ENCODE measurements around the gene SIGLEC7. TPM values are rescaled to one million over a fixed set of nuclear protein-coding genes. Genes with fewer than 3 reads are reported as not detected.

The SIGLEC7 gene
- not detected in 2 replicates for total RNA-seq (2014; rRNA removed; shearing (Covaris generic); ENCODE audit: low replicate concordance)

GRCh38 chr19:51142119-51142518, at the start of gene SIGLEC7:
Gene SIGLEC7, plus strand, starts transcription at chr19:51142301. Its CDS starts 69 bp downstream, at chr19:51142370.
- no peaks in the 10 kb centered on the region for H3K36me3 ChIP-seq
- H3K27me3 ChIP-seq: peaks cover 14% of the 10 kb centered on the region
- H3K9me3 ChIP-seq: no peaks in the 10 kb centered on the region
- H3K4me3 ChIP-seq: no peak within 1 kb of the TSS
- no peak for DNase-seq

GRCh38 chr19:51093101-51093500, 49.0 kb upstream of the SIGLEC7 start:
- DNase-seq: no peak
- Histone ChIP-seq H3K9me3 (no peaks in the 10 kb centered on the region), H3K4me3 (no peak overlapping the region), H3K27me3 (no peaks in the 10 kb centered on the region), H3K36me3 (peaks cover 9% of the 10 kb centered on the region)

GRCh38 chr19:51093510-51094345, 48.4 kb upstream of the SIGLEC7 start:
- no peak for DNase-seq
- H3K4me3 ChIP-seq: no peak overlapping the region

GRCh38 chr19:51094696-51095279, 47.3 kb upstream of the SIGLEC7 start:
- Histone ChIP-seq H3K27me3 (no peaks in the 10 kb centered on the region), H3K9me3 (no peaks in the 10 kb centered on the region)
- no peak for DNase-seq

More at GRCh38 chr19:51093510-51094345, 48.4 kb upstream of the SIGLEC7 start:
- peaks cover 9% of the 10 kb centered on the region for H3K36me3 ChIP-seq
- H3K9me3 ChIP-seq: no peaks in the 10 kb centered on the region
- H3K27me3 ChIP-seq: no peaks in the 10 kb centered on the region

GRCh38 chr19:51096473-51097165, 45.5 kb upstream of the SIGLEC7 start:
- Histone ChIP-seq H3K36me3 (peaks cover 20% of the 10 kb centered on the region), H3K27me3 (no peaks in the 10 kb centered on the region), H3K4me3 (no peak overlapping the region), H3K9me3 (no peaks in the 10 kb centered on the region)
- no peak for DNase-seq

More at GRCh38 chr19:51094696-51095279, 47.3 kb upstream of the SIGLEC7 start:
- no peak overlapping the region for H3K4me3 ChIP-seq
- H3K36me3 ChIP-seq: peaks cover 14% of the 10 kb centered on the region

- peak; percentile 62 for DNase-seq
- Histone ChIP-seq H3K9me3 (no peaks in the 10 kb centered on the region), H3K36me3 (peaks cover 26% of the 10 kb centered on the region), H3K4me3 (no peak overlapping the region), H3K27me3 (no peaks in the 10 kb centered on the region)
Measured at GRCh38 chr19:51097166-51097738, 44.8 kb upstream of the SIGLEC7 start.

- Histone ChIP-seq H3K9me3 (no peaks in the 10 kb centered on the region), H3K27me3 (no peaks in the 10 kb centered on the region), H3K36me3 (peaks cover 31% of the 10 kb centered on the region), H3K4me3 (no peak overlapping the region)
- no peak for DNase-seq
Measured at GRCh38 chr19:51097796-51098195, 44.3 kb upstream of the SIGLEC7 start.

GRCh38 chr19:51098365-51099046, 43.6 kb upstream of the SIGLEC7 start:
- Histone ChIP-seq H3K36me3 (peaks cover 37% of the 10 kb centered on the region), H3K4me3 (no peak overlapping the region), H3K27me3 (no peaks in the 10 kb centered on the region), H3K9me3 (no peaks in the 10 kb centered on the region)
- DNase-seq: no peak

- H3K27me3 ChIP-seq: no peaks in the 10 kb centered on the region
- DNase-seq: no peak
- H3K9me3 ChIP-seq: no peaks in the 10 kb centered on the region
- H3K36me3 ChIP-seq: peaks cover 40% of the 10 kb centered on the region
- H3K4me3 ChIP-seq: no peak overlapping the region
Measured at GRCh38 chr19:51099047-51099382, 43.1 kb upstream of the SIGLEC7 start.

GRCh38 chr19:51100601-51101000, 41.5 kb upstream of the SIGLEC7 start:
- H3K27me3 ChIP-seq: no peaks in the 10 kb centered on the region
- H3K9me3 ChIP-seq: no peaks in the 10 kb centered on the region
- peaks cover 50% of the 10 kb centered on the region for H3K36me3 ChIP-seq
- DNase-seq: no peak
- H3K4me3 ChIP-seq: no peak overlapping the region

GRCh38 chr19:51101171-51101865, 40.8 kb upstream of the SIGLEC7 start:
- no peak overlapping the region for H3K4me3 ChIP-seq
- DNase-seq: no peak
- H3K9me3 ChIP-seq: no peaks in the 10 kb centered on the region
- peaks cover 50% of the 10 kb centered on the region for H3K36me3 ChIP-seq
- no peaks in the 10 kb centered on the region for H3K27me3 ChIP-seq

GRCh38 chr19:51102991-51103390, 39.1 kb upstream of the SIGLEC7 start:
- Histone ChIP-seq H3K36me3 (peaks cover 59% of the 10 kb centered on the region), H3K9me3 (no peaks in the 10 kb centered on the region), H3K27me3 (no peaks in the 10 kb centered on the region), H3K4me3 (no peak overlapping the region)
- no peak for DNase-seq

GRCh38 chr19:51103926-51104341, 38.2 kb upstream of the SIGLEC7 start:
- peaks cover 59% of the 10 kb centered on the region for H3K36me3 ChIP-seq
- no peaks in the 10 kb centered on the region for H3K27me3 ChIP-seq
- H3K9me3 ChIP-seq: no peaks in the 10 kb centered on the region
- no peak for DNase-seq
- no peak overlapping the region for H3K4me3 ChIP-seq

- DNase-seq: peak; percentile 39
- H3K9me3 ChIP-seq: no peaks in the 10 kb centered on the region
- H3K36me3 ChIP-seq: peaks cover 39% of the 10 kb centered on the region
- peaks cover 11% of the 10 kb centered on the region for H3K27me3 ChIP-seq
- H3K4me3 ChIP-seq: peak overlapping the region; percentile 71
Measured at GRCh38 chr19:51107406-51108065, 34.6 kb upstream of the SIGLEC7 start.

- Histone ChIP-seq H3K9me3 (no peaks in the 10 kb centered on the region), H3K4me3 (peak within 1 kb of the TSS; percentile 71), H3K27me3 (peaks cover 18% of the 10 kb centered on the region), H3K36me3 (peaks cover 32% of the 10 kb centered on the region)
- DNase-seq: peak; percentile 100
Measured at GRCh38 chr19:51108066-51108804, 33.9 kb upstream of the SIGLEC7 start, which contains the start of gene CTU1. Gene CTU1, minus strand, starts transcription at chr19:51108409. Its CDS starts 3,840 bp downstream, at chr19:51104569.
